ENCODE results near the gene HS3ST5. TPM values are rescaled to one million over a fixed set of nuclear protein-coding genes. Genes with fewer than 3 reads are reported as not detected.

The HS3ST5 gene
- total RNA-seq, 1 experiment from 2014 or later: 0.29 TPM

GRCh38 chr6:114144887-114145851 lies 197.7 kb downstream of the HS3ST5 start:
- intact Hi-C loops (cut with micrococcal nuclease; ENCODE audit: unreplicated experiment): loop anchor here (1.0 to 10.0 kb wide), 12 partner anchors 22 to 700 kb away; partner anchors contain the start of gene HDAC2
- H3K27me3 ChIP-seq (replicated peaks; ENCODE audit: control insufficient read depth, insufficient read depth, low read length): no peaks in the 10 kb centered on the region
- H3K4me1 ChIP-seq: peaks cover 38% of the 10 kb centered on the region
- ChIA-PET CTCF (interaction anchor here (1.1 to 2.7 kb wide), 4 partner anchors 22 to 198 kb away, joined by 3 to 15 read pairs (median 5); partner anchors contain the start of gene HS3ST5), POLR2A (interaction anchor here (0.6 to 0.9 kb wide), 2 partner anchors 24 to 25 kb away, joined by 3 to 4 read pairs; no protein-coding TSS in a partner anchor)
- no peaks in the 10 kb centered on the region for H3K9me3 ChIP-seq
- DNase-seq: peak; percentile 88 to 93
- no peaks in the 10 kb centered on the region for H3K9me3 Mint-ChIP-seq (ENCODE audit: unreplicated experiment)
- peaks cover 7% of the 10 kb centered on the region for H3K36me3 Mint-ChIP-seq (ENCODE audit: insufficient read depth, unreplicated experiment)
- H3K27me3 Mint-ChIP-seq (ENCODE audit: insufficient read depth, unreplicated experiment): no peaks in the 10 kb centered on the region
- TF ChIP-seq CTCF (IDR thresholded peaks at IDR 0.05; ENCODE audit: insufficient read depth in 1 of 2, low read depth in 1 of 2, low read length in 1 of 2, severe bottlenecking in 1 of 2, unreplicated experiment in 1 of 2): no peak
- H3K36me3 ChIP-seq (ENCODE audit: control insufficient read depth, insufficient read depth, low read length): no peaks in the 10 kb centered on the region
- no peak overlapping the region for H3K4me3 ChIP-seq (ENCODE audit: low read depth, low read length)
- H3K27ac Mint-ChIP-seq (ENCODE audit: unreplicated experiment): peak overlapping the region; percentile 84
- no TSS peak for BruUV-seq (replicated peaks)
- H3K4me3 Mint-ChIP-seq (ENCODE audit: unreplicated experiment): peak overlapping the region; percentile 70
- peaks cover 34% of the 10 kb centered on the region for H3K4me1 Mint-ChIP-seq (ENCODE audit: low read depth, unreplicated experiment)

- TF ChIP-seq CTCF (IDR thresholded peaks at IDR 0.05; ENCODE audit: insufficient read depth in 1 of 2, low read depth in 1 of 2, low read length in 1 of 2, severe bottlenecking in 1 of 2, unreplicated experiment in 1 of 2): no peak
- H3K4me3 ChIP-seq (ENCODE audit: low read depth, low read length): no peak overlapping the region
- BruUV-seq (replicated peaks): no TSS peak
- Mint-ChIP-seq H3K4me3 (ENCODE audit: unreplicated experiment) (no peak overlapping the region), H3K36me3 (ENCODE audit: insufficient read depth, unreplicated experiment) (peaks cover 7% of the 10 kb centered on the region), H3K27me3 (ENCODE audit: insufficient read depth, unreplicated experiment) (no peaks in the 10 kb centered on the region), H3K27ac (ENCODE audit: unreplicated experiment) (no peak overlapping the region), H3K9me3 (ENCODE audit: unreplicated experiment) (no peaks in the 10 kb centered on the region), H3K4me1 (ENCODE audit: low read depth, unreplicated experiment) (peaks cover 34% of the 10 kb centered on the region)
- H3K4me1 ChIP-seq: peaks cover 38% of the 10 kb centered on the region
- POLR2A ChIA-PET: no interaction called here
- no peaks in the 10 kb centered on the region for H3K9me3 ChIP-seq
- intact Hi-C loops (cut with micrococcal nuclease; ENCODE audit: unreplicated experiment): loop anchor here (10.0 kb wide), 1 partner anchor 703 kb away; no protein-coding TSS in a partner anchor
- CTCF ChIA-PET: no interaction called here
- no peaks in the 10 kb centered on the region for H3K36me3 ChIP-seq (ENCODE audit: control insufficient read depth, insufficient read depth, low read length)
- H3K27me3 ChIP-seq (replicated peaks; ENCODE audit: control insufficient read depth, insufficient read depth, low read length): no peaks in the 10 kb centered on the region
- no peak for DNase-seq
Observed at GRCh38 chr6:114142258-114142657, 200.6 kb downstream of the HS3ST5 start.

- Mint-ChIP-seq H3K27ac (ENCODE audit: unreplicated experiment) (no peak overlapping the region), H3K4me1 (ENCODE audit: low read depth, unreplicated experiment) (peaks cover 35% of the 10 kb centered on the region), H3K9me3 (ENCODE audit: unreplicated experiment) (no peaks in the 10 kb centered on the region), H3K27me3 (ENCODE audit: insufficient read depth, unreplicated experiment) (no peaks in the 10 kb centered on the region), H3K4me3 (ENCODE audit: unreplicated experiment) (no peak overlapping the region), H3K36me3 (ENCODE audit: insufficient read depth, unreplicated experiment) (peaks cover 4% of the 10 kb centered on the region)
- POLR2A ChIA-PET: no interaction called here
- peaks cover 23% of the 10 kb centered on the region for H3K4me1 ChIP-seq
- H3K4me3 ChIP-seq (ENCODE audit: low read depth, low read length): no peak overlapping the region
- no peak for DNase-seq
- H3K27me3 ChIP-seq (replicated peaks; ENCODE audit: control insufficient read depth, insufficient read depth, low read length): no peaks in the 10 kb centered on the region
- CTCF ChIA-PET: no interaction called here
- TF ChIP-seq CTCF (IDR thresholded peaks at IDR 0.05; ENCODE audit: insufficient read depth in 1 of 2, low read depth in 1 of 2, low read length in 1 of 2, severe bottlenecking in 1 of 2, unreplicated experiment in 1 of 2): no peak
- no TSS peak for BruUV-seq (replicated peaks)
- H3K36me3 ChIP-seq (ENCODE audit: control insufficient read depth, insufficient read depth, low read length): no peaks in the 10 kb centered on the region
- intact Hi-C loops (cut with micrococcal nuclease; ENCODE audit: unreplicated experiment): loop anchor here (10.0 kb wide), 1 partner anchor 704 kb away; no protein-coding TSS in a partner anchor
- no peaks in the 10 kb centered on the region for H3K9me3 ChIP-seq
Observed at GRCh38 chr6:114140416-114140815, 202.4 kb downstream of the HS3ST5 start.
